CD8-positive, alpha-beta memory T cell (primary cell): ENCODE data around the gene ADIPOR2. TPM values are rescaled to one million over a fixed set of nuclear protein-coding genes. Genes with fewer than 3 reads are reported as not detected.
A peak's percentile ranks its signal among the peaks of the same experiment; 100 is the strongest.
"Not testable (repeated sequence)": the region's sequence is repeated elsewhere in the genome, so short reads cannot be mapped to it uniquely, and the experiment has no call there.

ENCODE experiments used
- CTCF ChIA-PET: fragments of 350-600 bp; sonication (Branson Sonifier 250); formaldehyde crosslinking; loops from one replicate; lab custom pipeline; 2021; ENCODE audit warnings: antibody characterized with exemption; lab: Charles Lee
- POLR2A ChIA-PET: fragments of 350-600 bp; sonication (Branson Sonifier 250); formaldehyde crosslinking; loops from one replicate; lab custom pipeline; 2021; ENCODE audit warnings: antibody characterized with exemption; lab: Charles Lee
- DNase-seq, 5 donors: peaks; one replicate each; pipeline versions ENCODE4 v3.0.0 to v3.0.0-alpha.2; 2020 to 2022; ENCODE audit warnings: mixed read lengths in 1 of 5
- H3K27ac ChIP-seq: one replicate; pipeline ENCODE4 v1.7.0; 2013; ENCODE audit warnings: low read depth, mild to moderate bottlenecking, low read length, moderate library complexity
- H3K27me3 ChIP-seq: 2 replicates; pipeline ENCODE4 v1.7.0; 2013; ENCODE audit warnings: low read length, mild to moderate bottlenecking; ENCODE audit not compliant: insufficient read depth, poor library complexity, severe bottlenecking
- H3K36me3 ChIP-seq: 2 replicates; pipeline ENCODE4 v1.7.0; 2013; ENCODE audit warnings: mild to moderate bottlenecking, low read length, moderate library complexity; ENCODE audit not compliant: insufficient read depth
- H3K4me1 ChIP-seq: 2 replicates; pipeline ENCODE4 v1.7.0; 2013; ENCODE audit warnings: mild to moderate bottlenecking, low read length, moderate library complexity; ENCODE audit not compliant: insufficient read depth
- H3K4me3 ChIP-seq: 2 replicates; pipeline ENCODE4 v1.7.0; 2013; ENCODE audit warnings: mild to moderate bottlenecking, low read length
- H3K9me3 ChIP-seq: 2 replicates; pipeline ENCODE4 v1.7.0; 2013; ENCODE audit warnings: mild to moderate bottlenecking, low read length
- H3K27ac Mint-ChIP-seq, 8 donors: one replicate each; pipeline ENCODE4 v1.8.0; 2020 to 2021; ENCODE audit warnings: mixed read lengths in 8 of 8, mild to moderate bottlenecking in 6 of 8, inconsistent platforms in 3 of 8, moderate library complexity in 3 of 8
- H3K27me3 Mint-ChIP-seq, 2 donors: one replicate each; pipeline ENCODE4 v1.8.0; 2020 to 2021; ENCODE audit warnings: mixed read lengths in 2 of 2, mild to moderate bottlenecking in 1 of 2, moderate library complexity in 1 of 2
- H3K36me3 Mint-ChIP-seq, 3 donors: one replicate each; pipeline ENCODE4 v1.8.0; 2020 to 2021; ENCODE audit warnings: mixed read lengths in 3 of 3, inconsistent platforms in 1 of 3, mild to moderate bottlenecking in 1 of 3
- H3K4me1 Mint-ChIP-seq, 3 donors: one replicate each; pipeline ENCODE4 v1.8.0; 2020 to 2021; ENCODE audit warnings: mixed read lengths in 3 of 3, inconsistent platforms in 1 of 3, mild to moderate bottlenecking in 1 of 3
- H3K4me3 Mint-ChIP-seq, 7 donors: one replicate each; pipeline ENCODE4 v1.8.0; 2020 to 2021; ENCODE audit warnings: mixed read lengths in 7 of 7, mild to moderate bottlenecking in 6 of 7, moderate library complexity in 4 of 7, inconsistent platforms in 2 of 7
- H3K9me3 Mint-ChIP-seq, 5 donors: one replicate each; pipeline ENCODE4 v1.8.0; 2020 to 2022; ENCODE audit warnings: mixed read lengths in 5 of 5, mild to moderate bottlenecking in 3 of 5, moderate library complexity in 2 of 5, inconsistent platforms in 1 of 5
- polyA plus RNA-seq: library from polyadenylated mRNA; unstranded; fragments of 300-500 nt; fragmentation: Illumina TruSeq; gene quantifications from one replicate; pipeline ENCODE4 v1.2.3, GENCODE V29; 2021
- total RNA-seq, 2 experiments: library from RNA; stranded (reverse); gene quantifications; one replicate each; pipeline ENCODE4 v1.2.3, GENCODE V29; 2021

The ADIPOR2 gene
- total and polyA plus RNA-seq, 3 experiments from 2014 or later, result 2.4 to 63.9 (median 54.1) TPM

GRCh38 chr12:1817928-1818327 is 127.1 kb downstream of the ADIPOR2 start:
- H3K9me3 Mint-ChIP-seq, H3K36me3 ChIP-seq, H3K36me3 Mint-ChIP-seq, H3K27ac Mint-ChIP-seq, H3K27me3 ChIP-seq, H3K9me3 ChIP-seq, CTCF ChIA-PET, POLR2A ChIA-PET, H3K4me1 ChIP-seq, DNase-seq, H3K4me3 ChIP-seq, H3K4me3 Mint-ChIP-seq, H3K27ac ChIP-seq, H3K4me1 Mint-ChIP-seq: not testable (repeated sequence)
- peaks cover 30 to 46% of the 10 kb centered on the region in 2 donors for H3K27me3 Mint-ChIP-seq

GRCh38 chr12:1819050-1819449 is 128.2 kb downstream of the ADIPOR2 start:
- H3K27me3 ChIP-seq, result peaks cover 5% of the 10 kb centered on the region
- Mint-ChIP-seq H3K36me3 (no peaks in the 10 kb centered on the region), H3K4me3 (no peak overlapping the region), H3K9me3 (no peaks in the 10 kb centered on the region), H3K4me1 (peaks cover 0 to 3% (median 2%) of the 10 kb centered on the region in 3 donors), H3K27me3 (peaks cover 33 to 51% of the 10 kb centered on the region in 2 donors), H3K27ac (no peak overlapping the region)
- ChIA-PET CTCF (no interaction called here), POLR2A (no interaction called here)
- no peaks in the 10 kb centered on the region for H3K9me3 ChIP-seq
- H3K4me1 ChIP-seq, result no peaks in the 10 kb centered on the region
- no peaks in the 10 kb centered on the region for H3K36me3 ChIP-seq
- H3K27ac ChIP-seq, result no peak overlapping the region
- no peak for DNase-seq
- no peak overlapping the region for H3K4me3 ChIP-seq

- Histone ChIP-seq H3K27me3 (peaks cover 5% of the 10 kb centered on the region), H3K4me1 (no peaks in the 10 kb centered on the region), H3K36me3 (no peaks in the 10 kb centered on the region), H3K9me3 (no peaks in the 10 kb centered on the region), H3K27ac (no peak overlapping the region), H3K4me3 (no peak overlapping the region)
- Mint-ChIP-seq H3K9me3 (no peaks in the 10 kb centered on the region), H3K27ac (no peak overlapping the region), H3K4me1 (peaks cover 0 to 3% (median 2%) of the 10 kb centered on the region in 3 donors), H3K27me3 (peaks cover 32 to 50% of the 10 kb centered on the region in 2 donors), H3K36me3 (no peaks in the 10 kb centered on the region), H3K4me3 (peak overlapping the region in 1 of 7 donors; percentile 6)
- no peak for DNase-seq
- POLR2A ChIA-PET, result interaction anchor here (0.7 kb wide), 1 partner anchor 20 kb away, joined by 3 read pairs; no protein-coding TSS in a partner anchor
- CTCF ChIA-PET, result no interaction called here
Measured at GRCh38 chr12:1819571-1819970, 128.7 kb downstream of the ADIPOR2 start.

GRCh38 chr12:1820191-1820895 is 129.5 kb downstream of the ADIPOR2 start, which contains the start of gene LRTM2:
Gene LRTM2, plus strand, starts transcription at chr12:1820565. Its CDS starts 7,584 bp downstream, at chr12:1828149.
- CTCF ChIA-PET, result no interaction called here
- Mint-ChIP-seq H3K27ac (no peak within 1 kb of the TSS), H3K9me3 (no peaks in the 10 kb centered on the region), H3K36me3 (no peaks in the 10 kb centered on the region), H3K27me3 (peaks cover 31 to 50% of the 10 kb centered on the region in 2 donors), H3K4me3 (peak within 1 kb of the TSS in 2 of 7 donors; percentile 6 to 60), H3K4me1 (peaks cover 0 to 3% (median 2%) of the 10 kb centered on the region in 3 donors)
- POLR2A ChIA-PET, result interaction anchor here (0.7 kb wide), 1 partner anchor 19 kb away, joined by 3 read pairs; no protein-coding TSS in a partner anchor
- Histone ChIP-seq H3K27ac (no peak within 1 kb of the TSS), H3K36me3 (no peaks in the 10 kb centered on the region), H3K4me3 (no peak within 1 kb of the TSS), H3K9me3 (no peaks in the 10 kb centered on the region), H3K4me1 (no peaks in the 10 kb centered on the region), H3K27me3 (peaks cover 5% of the 10 kb centered on the region)
- no peak for DNase-seq

GRCh38 chr12:1820896-1821291 is 130.0 kb downstream of the ADIPOR2 start:
- ChIA-PET POLR2A (no interaction called here), CTCF (no interaction called here)
- Histone ChIP-seq H3K36me3 (no peaks in the 10 kb centered on the region), H3K4me1 (no peaks in the 10 kb centered on the region), H3K4me3 (no peak overlapping the region), H3K27me3 (peaks cover 5% of the 10 kb centered on the region), H3K27ac (no peak overlapping the region), H3K9me3 (no peaks in the 10 kb centered on the region)
- Mint-ChIP-seq H3K9me3 (no peaks in the 10 kb centered on the region), H3K36me3 (no peaks in the 10 kb centered on the region), H3K4me3 (no peak overlapping the region), H3K27me3 (peaks cover 31 to 52% of the 10 kb centered on the region in 2 donors), H3K27ac (no peak overlapping the region), H3K4me1 (peaks cover 0 to 3% (median 2%) of the 10 kb centered on the region in 3 donors)
- no peak for DNase-seq

- CTCF ChIA-PET, result no interaction called here
- no peaks in the 10 kb centered on the region for H3K9me3 Mint-ChIP-seq
- peaks cover 0 to 3% (median 2%) of the 10 kb centered on the region in 3 donors for H3K4me1 Mint-ChIP-seq
- no peak overlapping the region for H3K27ac Mint-ChIP-seq
- DNase-seq, result no peak
- POLR2A ChIA-PET, result no interaction called here
- H3K27ac ChIP-seq, result no peak overlapping the region
- H3K4me3 Mint-ChIP-seq, result no peak overlapping the region
- no peaks in the 10 kb centered on the region for H3K9me3 ChIP-seq
- no peaks in the 10 kb centered on the region for H3K36me3 ChIP-seq
- H3K27me3 Mint-ChIP-seq, result peaks cover 24 to 52% of the 10 kb centered on the region in 2 donors
- peaks cover 5% of the 10 kb centered on the region for H3K27me3 ChIP-seq
- no peaks in the 10 kb centered on the region for H3K36me3 Mint-ChIP-seq
- H3K4me1 ChIP-seq, result no peaks in the 10 kb centered on the region
- H3K4me3 ChIP-seq, result no peak overlapping the region
Measured at GRCh38 chr12:1821805-1822204, 130.9 kb downstream of the ADIPOR2 start.

GRCh38 chr12:1822699-1823098 is 131.8 kb downstream of the ADIPOR2 start:
- Histone ChIP-seq H3K9me3 (no peaks in the 10 kb centered on the region), H3K36me3 (no peaks in the 10 kb centered on the region), H3K4me1 (no peaks in the 10 kb centered on the region), H3K27me3 (peaks cover 5% of the 10 kb centered on the region), H3K4me3 (no peak overlapping the region), H3K27ac (no peak overlapping the region)
- POLR2A ChIA-PET, result no interaction called here
- no peak overlapping the region for H3K4me3 Mint-ChIP-seq
- DNase-seq, result no peak
- no peaks in the 10 kb centered on the region for H3K36me3 Mint-ChIP-seq
- peaks cover 0 to 3% (median 2%) of the 10 kb centered on the region in 3 donors for H3K4me1 Mint-ChIP-seq
- H3K27ac Mint-ChIP-seq, result no peak overlapping the region
- H3K9me3 Mint-ChIP-seq, result no peaks in the 10 kb centered on the region
- CTCF ChIA-PET, result interaction anchor here (1.0 kb wide), 1 partner anchor 170 kb away, joined by 3 read pairs; no protein-coding TSS in a partner anchor
- peaks cover 24 to 52% of the 10 kb centered on the region in 2 donors for H3K27me3 Mint-ChIP-seq

- Histone ChIP-seq H3K27me3 (peaks cover 5% of the 10 kb centered on the region), H3K27ac (no peak overlapping the region), H3K4me3 (no peak overlapping the region), H3K36me3 (no peaks in the 10 kb centered on the region), H3K9me3 (no peaks in the 10 kb centered on the region), H3K4me1 (no peaks in the 10 kb centered on the region)
- H3K9me3 Mint-ChIP-seq, result no peaks in the 10 kb centered on the region
- no peak overlapping the region for H3K27ac Mint-ChIP-seq
- H3K4me3 Mint-ChIP-seq, result no peak overlapping the region
- H3K27me3 Mint-ChIP-seq, result peaks cover 24 to 52% of the 10 kb centered on the region in 2 donors
- ChIA-PET CTCF (interaction anchor here (1.0 kb wide), 1 partner anchor 170 kb away, joined by 3 read pairs; no protein-coding TSS in a partner anchor), POLR2A (no interaction called here)
- H3K4me1 Mint-ChIP-seq, result peaks cover 0 to 3% (median 2%) of the 10 kb centered on the region in 3 donors
- H3K36me3 Mint-ChIP-seq, result no peaks in the 10 kb centered on the region
- no peak for DNase-seq
Measured at GRCh38 chr12:1823237-1823636, 132.4 kb downstream of the ADIPOR2 start.
